ENCODE measurements around the gene EDC3.

Gene EDC3

DNA sequence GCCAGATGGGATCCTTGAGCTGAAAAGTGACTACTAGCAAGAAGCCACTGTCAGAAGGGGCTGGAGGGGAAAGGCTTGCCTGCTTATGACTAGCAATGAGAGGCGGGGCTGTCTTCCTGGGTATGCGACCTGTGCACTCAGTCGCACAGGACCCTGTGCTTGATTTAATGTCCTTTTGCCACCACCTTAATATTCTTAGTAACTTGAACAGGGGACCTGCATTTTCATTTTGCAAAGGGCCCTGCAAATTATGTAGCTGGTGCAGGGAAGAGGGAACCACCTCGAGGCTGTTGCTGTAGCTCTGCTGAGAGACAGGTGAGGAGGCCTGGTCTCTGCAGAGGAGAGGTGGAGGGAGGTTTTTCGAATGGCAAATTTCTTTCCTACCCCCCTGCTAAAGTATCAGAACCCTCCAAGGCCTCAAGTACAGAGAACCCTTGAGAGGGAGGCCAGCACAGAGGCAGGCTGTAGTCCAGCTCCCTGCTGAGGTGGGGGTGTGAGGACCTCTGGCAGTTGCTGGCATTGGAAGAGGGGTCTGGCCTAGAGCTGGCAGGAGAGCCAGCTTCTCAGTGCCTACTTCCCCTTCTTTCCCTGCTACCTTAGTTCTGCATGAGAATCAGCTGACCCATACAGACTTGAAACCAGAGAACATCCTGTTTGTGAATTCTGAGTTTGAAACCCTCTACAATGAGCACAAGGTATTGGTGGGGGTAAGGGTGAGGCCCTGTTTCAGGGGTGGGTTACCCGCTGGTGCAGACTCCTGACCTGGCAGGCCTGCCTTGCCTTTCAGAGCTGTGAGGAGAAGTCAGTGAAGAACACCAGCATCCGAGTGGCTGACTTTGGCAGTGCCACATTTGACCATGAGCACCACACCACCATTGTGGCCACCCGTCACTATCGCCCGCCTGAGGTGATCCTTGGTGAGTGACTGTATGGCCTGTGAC lies 68.8 kb downstream of the EDC3 start:
- DNase-seq (ENCODE audit: low read depth in 2 of 2, low spot score in 1 of 2): no peak

DNA sequence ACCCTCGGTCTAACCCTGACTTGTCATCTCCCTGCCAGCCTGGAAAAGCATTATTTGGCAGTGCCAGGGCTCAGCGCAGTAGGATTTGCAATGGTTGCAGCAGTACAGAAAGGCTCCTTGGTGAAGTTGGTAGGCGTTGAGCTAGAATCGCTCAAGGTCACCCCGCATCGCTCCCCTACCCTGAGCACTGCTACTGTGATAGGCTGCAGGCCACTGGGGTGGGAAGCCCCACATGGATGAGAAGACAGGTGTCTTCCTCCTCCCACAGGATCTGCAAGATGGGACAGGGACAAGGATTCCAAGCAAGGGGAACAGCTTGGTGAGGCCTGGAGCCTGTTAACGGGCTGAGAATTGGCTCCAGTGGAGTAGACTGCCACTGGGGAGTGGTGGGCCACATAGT lies 69.5 kb downstream of the EDC3 start:
- DNase-seq (ENCODE audit: low read depth in 2 of 2, low spot score in 1 of 2): no peak

DNA sequence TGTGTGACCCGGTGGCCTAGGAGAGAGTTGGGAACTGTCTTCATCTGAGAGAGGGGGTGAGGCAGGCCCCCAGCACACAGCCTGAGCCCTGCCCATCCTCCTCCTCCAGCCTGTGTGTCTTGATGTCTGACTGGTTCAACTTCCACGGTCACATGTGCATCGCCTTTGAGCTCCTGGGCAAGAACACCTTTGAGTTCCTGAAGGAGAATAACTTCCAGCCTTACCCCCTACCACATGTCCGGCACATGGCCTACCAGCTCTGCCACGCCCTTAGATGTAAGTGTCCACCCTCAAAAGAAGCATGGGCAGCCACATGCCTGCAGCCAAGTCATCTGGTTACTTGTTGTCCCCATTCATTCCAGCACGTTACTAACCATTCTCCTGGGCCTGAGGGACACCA lies 70.1 kb downstream of the EDC3 start:
- no peak for DNase-seq (ENCODE audit: low read depth in 2 of 2, low spot score in 1 of 2)

DNA sequence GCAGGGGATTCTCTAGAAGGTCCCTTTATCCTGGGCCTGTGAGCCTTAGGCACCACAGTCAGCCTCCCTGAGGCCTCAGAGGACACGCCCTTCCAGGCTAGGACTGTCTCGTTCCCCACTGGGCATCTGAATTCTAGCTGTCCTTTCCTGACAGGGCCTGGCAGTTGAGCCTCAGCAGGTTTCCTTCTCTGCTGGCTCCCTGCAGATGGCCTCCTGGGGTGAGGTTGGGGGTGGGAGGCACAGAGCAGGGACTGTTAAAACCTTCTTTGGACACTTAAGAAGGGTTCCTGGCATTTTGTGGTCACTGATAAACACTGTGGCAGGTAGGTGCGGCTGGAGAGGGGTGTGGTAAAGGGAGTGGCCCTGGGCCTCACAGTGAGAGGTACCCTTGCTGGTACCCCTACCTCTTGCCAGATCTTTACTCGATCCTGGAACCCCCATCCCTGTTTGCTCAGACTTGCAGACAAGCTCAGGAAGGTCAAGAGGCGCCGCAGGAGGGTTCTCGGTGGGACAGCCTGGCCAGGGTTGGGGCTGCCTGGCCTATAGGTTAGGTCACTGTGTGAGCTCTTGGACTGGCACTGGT lies 71.7 kb downstream of the EDC3 start:
- DNase-seq (ENCODE audit: low read depth in 2 of 2, low spot score in 1 of 2): no peak

DNA sequence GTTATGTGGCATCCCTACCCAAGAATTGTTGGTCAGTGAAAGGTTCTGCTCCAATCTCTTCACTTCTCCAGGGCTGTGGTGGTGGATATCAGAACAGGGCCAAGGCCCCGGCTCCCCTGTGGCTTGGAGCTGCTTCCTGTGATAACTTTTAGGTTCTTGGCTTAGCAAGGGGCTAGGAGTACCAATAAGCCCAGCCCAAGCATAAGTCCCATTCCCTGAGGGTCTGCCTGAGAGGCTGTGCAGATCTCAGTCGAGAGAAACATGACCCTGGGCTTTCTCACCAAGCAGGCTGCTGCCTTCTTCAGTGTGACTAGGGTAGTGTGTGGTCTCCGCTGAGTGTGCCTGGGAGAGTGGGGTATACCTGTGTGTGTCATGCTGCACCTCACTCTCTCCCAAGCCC lies 73.1 kb downstream of the EDC3 start:
- DNase-seq (ENCODE audit: low read depth in 2 of 2, low spot score in 1 of 2): no peak

DNA sequence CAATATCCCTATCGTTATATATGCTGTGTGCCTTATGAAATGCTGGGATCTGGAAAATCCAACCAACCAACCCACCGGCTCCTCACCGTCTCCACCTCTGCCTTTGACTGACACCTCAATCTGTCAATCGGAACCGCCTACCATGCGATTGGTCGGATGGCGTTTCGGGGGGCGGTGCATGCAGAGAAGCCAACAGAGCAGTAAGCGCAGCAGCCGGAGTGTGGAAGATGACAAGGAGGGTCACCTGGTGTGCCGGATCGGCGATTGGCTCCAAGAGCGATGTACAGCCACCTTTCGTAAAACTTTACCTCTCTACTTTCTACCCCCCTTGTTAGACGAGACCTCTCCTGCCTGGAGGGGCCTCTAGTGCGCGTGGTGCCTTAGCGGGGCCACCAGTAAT lies 73.9 kb downstream of the EDC3 start:
- DNase-seq (ENCODE audit: low read depth in 2 of 2, low spot score in 1 of 2): no peak

DNA sequence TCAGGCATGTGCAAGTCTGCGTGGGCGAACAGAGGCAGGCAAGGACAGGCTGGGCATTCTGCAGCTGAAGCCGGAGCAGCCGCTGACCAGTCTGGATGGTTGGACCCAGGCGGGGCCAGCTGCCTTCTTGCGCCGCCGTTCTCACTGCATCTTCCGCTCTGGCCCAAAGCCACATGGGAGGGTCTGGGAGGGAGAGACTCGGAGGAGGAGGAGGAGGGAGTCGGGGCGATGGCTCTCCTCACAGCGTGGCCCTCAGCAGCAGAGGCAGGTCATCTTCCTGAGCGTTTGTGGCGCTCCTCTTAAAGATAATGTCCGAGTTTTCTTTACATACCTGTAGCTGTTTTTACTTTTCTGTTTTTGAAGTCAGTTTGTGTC lies 74.3 kb downstream of the EDC3 start:
- no peak for DNase-seq (ENCODE audit: low read depth in 2 of 2, low spot score in 1 of 2)

DNA sequence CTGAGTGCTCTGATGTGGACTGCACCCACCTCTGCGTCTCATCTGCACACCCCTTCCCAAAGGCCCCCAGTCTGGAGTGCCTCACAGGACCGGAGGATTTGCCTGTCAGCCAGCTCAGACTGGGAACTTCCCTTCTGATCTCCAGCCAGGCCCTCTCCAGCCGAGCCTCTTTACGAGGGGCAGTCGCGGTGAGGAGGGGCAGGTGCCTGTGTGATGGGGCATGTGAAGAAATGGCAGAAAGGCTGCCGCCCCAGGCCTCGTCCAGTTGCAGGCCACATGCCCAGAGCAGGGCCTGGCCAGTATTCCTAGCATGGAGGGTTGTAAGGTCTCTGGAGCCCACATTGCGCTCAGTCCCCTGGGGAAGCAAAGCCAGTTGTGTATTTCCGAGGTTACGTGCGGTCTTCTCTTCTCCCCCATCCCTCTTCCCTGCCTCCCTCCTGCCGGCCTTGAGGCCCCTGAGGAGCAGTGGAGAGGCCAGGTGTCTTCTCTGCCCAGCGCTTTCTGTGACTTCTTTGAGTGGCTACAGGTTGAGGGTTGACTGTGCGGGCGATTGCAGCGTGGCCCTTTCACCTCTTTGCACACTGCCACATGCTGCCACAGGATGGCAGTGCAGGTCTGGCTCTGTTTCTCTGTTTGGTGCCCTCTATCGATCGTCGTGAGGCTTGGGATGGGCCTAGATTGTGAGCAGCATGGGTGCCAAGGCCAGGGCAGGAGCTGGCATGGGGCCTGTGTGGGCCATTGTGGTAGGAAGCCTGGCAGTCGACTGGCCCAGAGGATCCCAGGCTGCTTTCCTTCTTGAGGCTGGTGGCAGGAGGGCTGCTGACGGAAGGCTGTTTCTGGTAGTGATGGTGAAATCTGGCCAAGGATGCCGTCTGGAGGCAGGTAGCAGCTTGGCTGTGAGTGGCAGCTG lies 74.9 kb downstream of the EDC3 start:
- peak in 1 of 2 donors; percentile 41 for DNase-seq (ENCODE audit: low read depth in 2 of 2, low spot score in 1 of 2)

DNA sequence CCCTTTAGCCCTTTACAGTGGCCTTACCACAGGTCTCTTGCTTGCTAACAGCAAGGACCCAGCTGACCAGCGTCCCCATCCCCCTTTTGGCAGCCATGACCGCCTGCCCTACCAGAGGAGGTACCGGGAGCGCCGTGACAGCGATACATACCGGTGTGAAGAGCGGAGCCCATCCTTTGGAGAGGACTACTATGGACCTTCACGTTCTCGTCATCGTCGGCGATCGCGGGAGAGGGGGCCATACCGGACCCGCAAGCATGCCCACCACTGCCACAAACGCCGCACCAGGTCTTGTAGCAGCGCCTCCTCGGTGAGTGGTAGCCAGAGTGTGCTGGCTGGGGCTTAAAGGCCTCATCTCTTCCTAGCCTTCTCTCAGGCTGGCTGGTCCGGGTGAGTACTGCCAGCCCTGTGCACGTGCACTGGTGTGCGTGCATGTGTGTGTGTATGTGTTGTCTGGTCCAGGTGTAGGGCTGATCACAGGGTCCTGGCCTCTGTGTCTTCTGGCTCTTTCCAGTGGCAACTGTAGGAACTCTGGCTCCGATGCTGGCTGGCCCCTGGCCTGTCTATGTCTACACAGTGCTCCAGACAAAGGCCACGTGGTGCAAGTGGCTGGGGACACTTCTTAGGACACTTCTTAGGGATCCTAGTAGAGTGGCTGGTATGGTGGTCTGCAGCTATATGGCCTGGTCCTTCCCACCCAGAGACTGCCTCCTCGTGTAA lies 75.7 kb downstream of the EDC3 start:
- DNase-seq (ENCODE audit: low read depth in 2 of 2, low spot score in 1 of 2): no peak

DNA sequence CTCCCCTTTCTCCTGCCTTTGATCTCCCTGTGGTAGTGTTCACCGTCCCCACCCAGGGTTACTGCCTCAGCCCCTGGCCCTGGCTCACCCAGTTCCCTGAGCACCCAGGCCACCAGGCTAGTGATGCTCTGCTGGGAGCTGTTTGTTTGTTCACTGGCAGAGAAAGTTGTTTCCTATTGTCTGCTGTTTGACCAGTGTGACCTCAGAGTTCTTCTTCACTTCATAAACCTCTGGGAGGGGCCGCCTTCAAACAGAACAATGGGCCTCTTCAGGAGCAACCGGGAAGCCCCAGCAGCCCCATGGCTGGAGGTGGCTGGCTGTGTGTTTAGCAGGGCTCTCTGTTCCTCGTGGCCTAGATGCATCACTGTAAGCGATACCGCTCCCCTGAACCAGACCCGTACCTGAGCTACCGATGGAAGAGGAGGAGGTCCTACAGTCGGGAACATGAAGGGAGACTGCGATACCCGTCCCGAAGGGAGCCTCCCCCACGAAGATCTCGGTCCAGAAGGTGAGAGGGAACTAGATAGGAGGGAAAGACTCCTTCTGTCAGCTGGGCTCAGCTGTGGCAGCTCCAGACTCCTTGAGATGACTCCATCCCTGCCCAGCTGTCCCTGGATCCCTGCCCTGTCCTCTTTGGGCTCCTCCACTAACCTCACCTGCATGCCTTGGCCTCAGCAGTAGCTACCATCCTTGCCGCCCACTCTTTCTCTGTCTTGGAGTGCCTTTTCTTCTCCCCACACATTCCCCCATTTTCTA lies 76.8 kb downstream of the EDC3 start:
- no peak for DNase-seq (ENCODE audit: low read depth in 2 of 2, low spot score in 1 of 2)

DNA sequence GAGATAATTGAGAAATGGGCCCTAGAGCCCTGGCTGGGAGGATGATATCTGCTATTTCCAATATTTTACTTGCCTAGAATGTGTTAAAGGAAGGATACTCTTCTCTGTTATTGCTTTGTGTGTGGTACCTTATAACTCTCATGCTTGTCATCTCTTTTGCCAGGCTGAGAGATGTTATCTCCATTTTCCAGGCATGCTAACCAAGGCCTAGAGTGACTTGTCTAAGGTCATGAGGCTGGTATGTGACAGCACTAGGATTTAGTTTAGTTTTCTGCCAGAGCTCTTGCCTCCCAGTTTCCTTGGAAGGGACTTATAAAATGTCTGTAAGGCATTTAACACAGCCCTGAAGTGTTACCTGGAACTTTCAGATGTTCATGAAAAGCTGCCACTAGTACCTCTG lies 78.8 kb downstream of the EDC3 start:
- DNase-seq (ENCODE audit: low read depth in 2 of 2, low spot score in 1 of 2): no peak

DNA sequence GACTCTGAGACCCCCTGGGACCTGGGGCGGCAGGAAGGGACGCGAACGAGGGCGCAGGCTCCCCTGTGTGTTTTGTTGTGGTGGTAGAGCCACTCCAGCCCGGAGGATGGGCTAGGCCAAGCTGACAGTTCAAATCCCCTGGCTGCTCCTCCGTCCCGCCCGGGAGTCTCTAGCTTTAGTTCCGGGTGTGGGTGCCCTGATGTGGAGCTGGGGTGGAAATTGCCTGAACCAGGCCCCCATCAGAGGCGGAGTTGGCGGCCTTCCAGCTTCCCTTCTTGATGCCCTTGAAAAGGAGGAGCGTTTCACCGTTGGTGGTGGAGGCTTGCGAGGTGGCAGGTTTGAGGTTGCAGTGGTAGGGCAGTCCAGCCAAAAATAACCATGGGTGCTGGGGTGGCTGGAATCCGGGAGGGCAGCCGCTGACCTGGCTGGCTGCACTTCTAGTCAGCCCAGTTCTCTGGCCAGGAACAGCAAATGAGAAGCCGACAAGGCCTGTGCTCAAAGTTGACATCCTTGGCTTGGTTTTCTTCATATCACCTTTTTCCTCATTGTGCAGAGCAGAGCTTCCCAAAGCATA lies 79.4 kb downstream of the EDC3 start:
- DNase-seq (ENCODE audit: low read depth in 2 of 2, low spot score in 1 of 2): peak; percentile 35 to 48

DNA sequence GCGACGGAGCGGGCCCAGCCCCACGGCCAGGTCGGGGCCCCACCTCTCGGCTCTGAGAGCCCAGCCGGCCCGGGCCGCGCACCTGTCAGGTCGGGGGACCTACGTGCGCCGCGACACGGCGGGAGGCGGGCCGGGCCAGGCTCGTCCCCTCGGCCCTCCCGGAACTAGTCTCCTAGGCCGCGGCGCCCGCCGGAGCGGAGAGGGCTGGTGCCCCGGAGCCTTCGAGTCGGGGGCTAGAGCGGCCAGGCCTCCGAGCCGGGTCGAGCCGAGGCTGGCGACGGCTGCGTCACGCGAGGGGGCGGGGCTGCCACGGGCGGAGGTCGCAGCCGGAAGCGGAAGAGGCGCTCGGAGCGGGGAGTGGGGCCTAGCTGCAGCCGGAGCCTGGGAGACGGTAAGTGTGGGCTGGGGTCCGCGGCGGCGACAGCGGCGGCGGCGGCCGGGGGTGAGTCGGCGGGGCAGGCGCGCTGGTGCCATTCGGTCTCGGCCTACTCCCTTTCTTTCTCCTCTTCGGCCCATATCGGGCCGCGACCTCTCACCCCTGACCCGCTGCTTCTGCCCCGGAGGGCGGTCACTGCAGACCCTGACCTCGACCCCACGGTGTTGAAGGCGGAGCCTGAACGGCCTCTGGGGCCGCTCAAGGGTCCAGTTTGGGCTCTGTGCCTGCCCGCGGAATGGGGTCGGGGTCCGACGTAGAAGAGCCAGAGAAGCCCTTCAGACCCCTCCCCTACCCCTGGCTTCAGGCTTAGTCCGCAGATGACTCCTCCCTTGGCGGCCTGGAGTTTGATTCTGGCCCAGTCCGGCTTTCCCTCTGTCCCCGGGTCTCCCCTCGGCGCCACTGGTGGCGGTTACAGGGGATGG lies 80.1 kb downstream of the EDC3 start, which contains the start of gene CLK3:
Gene CLK3, plus strand, starts transcription at position 329 of the 858 bp plus-strand sequence. CDS start 3,361 bp downstream, outside the sequence.
- peak; percentile 90 to 91 for DNase-seq (ENCODE audit: low read depth in 2 of 2, low spot score in 1 of 2)

DNA sequence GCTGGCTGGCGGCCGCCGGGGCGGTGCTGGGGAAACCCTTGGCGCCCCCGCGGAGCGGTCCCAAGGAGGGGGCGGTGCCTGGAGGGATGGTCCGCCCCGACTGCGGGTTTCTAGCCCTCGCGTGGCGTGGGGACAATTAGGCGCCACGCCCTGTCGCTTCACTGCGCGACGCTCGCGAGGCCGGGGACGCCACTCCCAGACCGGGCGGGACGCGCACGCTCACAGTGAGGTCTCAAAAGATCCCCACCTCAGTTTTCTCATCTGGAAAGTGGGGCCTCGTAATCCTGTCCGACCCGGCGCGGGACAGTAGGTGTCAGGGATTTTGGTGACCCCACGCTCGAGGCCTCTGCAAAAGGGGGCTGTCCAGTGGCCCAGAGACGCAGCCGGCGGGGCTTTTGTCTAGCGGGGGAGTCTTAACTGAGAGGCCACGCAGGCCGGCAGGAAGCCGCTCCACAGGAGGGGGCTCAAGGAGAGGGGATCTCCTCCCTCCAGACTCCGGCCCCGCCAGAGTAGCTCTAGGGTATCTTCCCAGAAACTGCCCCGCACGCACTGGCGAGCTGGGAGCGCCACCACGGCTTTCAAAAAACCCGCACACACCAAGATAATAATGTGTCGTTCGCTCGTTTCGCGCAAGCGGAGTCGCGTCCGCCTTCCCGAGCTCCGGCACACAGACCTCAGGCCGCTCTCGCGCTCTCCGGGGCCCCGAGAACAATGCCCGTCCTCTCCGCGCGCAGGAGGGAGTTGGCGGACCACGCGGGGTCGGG lies 80.9 kb downstream of the EDC3 start:
- peak; percentile 72 to 82 for DNase-seq (ENCODE audit: low read depth in 2 of 2, low spot score in 1 of 2)

DNA sequence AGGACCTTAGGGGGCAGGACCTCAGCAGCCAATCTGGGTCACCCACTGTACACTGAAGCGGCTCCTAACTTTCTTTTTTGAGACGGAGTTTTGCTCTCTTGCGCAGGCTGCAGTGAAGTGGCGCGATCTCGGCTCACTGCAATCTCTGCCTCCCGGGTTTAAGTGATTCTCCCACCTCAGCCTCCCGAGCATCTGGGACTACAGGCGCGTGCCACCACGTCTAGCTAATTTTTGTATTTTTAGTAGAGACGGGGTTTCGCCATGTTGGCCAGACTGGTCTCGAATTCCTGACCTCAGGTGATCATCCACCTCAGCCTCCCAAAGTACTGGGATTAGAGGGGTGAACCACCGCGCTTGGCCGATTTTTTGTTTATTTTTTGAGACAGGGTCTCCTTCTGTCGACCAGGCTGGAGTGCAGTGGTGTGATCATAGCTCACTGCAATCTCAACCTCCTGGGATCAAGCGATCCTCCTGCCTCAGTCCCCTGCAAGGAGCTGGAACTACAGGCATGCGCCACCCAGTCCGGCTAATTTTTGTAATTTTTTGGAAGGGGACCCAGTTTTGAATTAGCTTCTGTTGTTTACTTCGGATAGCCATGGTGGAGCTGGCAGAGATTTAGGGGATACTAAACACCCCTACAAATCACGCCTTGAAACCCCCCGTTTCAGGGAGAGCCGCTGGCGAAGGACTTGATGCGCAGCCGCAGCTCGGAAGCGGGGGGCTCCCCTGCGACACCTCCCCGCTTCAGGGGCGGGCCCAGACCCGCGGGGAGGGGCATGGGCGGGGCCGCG lies 81.7 kb downstream of the EDC3 start:
- DNase-seq (ENCODE audit: low read depth in 2 of 2, low spot score in 1 of 2): no peak

DNA sequence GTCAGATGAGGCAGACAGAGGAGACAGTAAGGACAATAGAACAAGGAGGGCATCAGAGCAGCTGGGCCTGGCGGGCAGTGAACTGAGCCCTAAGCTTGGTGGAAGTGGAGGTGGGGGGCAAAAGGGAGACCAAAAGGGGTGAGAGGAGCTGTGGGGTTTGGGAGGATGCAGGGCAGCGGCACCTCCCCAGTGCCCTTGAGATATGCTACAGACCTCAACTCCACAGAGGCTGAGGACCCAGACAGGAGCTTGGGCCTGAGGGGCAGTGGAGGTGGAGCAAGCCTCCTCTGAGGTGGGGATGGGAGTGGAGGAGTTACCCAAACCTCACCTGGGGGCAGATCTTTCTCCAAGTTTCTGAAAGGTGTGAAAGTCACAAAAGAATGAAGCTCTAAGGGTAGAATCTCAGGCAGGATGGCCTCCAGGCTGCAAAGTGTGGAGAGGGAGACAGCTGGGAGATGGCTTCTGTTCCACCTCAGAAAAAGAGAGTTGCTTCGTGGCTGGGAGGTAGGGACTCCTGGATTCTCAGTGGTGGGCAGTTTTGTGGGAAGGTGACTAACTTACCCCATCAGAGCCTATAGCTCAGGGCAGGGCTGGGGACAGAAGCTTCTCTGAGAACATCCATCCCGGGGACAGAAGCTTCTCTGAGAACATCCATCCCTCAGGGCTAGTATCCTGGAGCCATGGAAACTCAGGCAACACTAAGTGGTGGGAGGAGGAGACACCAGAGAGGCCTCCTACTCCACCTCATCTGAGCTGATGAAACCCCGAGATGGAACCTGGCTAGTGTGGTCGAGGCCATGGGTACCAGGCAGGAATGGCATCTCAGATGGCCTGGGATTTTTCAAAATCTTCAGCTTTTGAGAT lies 82.5 kb downstream of the EDC3 start:
- DNase-seq (ENCODE audit: low read depth in 2 of 2, low spot score in 1 of 2): no peak
